SK-N-SH treated with all-trans-retinoic acid at 6 μM for 48 hours (cell line): ENCODE data around the gene SNX9.

ENCODE experiments used
- BACH2 ChIP-seq: fragments of 250-450 bp; sonication (Bioruptor Pico); IDR thresholded peaks from 2 replicates; pipeline ENCODE4 v1.9.0; 2021; ENCODE audit warnings: mild to moderate bottlenecking, borderline replicate concordance
- CSDC2 ChIP-seq: fragments of 250-450 bp; sonication (Bioruptor Pico); IDR thresholded peaks from 2 replicates; pipeline ENCODE4 v1.5.0; 2020; ENCODE audit warnings: mild to moderate bottlenecking, moderate library complexity
- PATZ1 ChIP-seq: fragments of 250-450 bp; sonication (Bioruptor Pico); IDR thresholded peaks from 2 replicates; pipeline ENCODE4 v1.8.0; 2020; ENCODE audit warnings: mild to moderate bottlenecking, moderate library complexity, borderline replicate concordance
- TCF4 ChIP-seq: fragments of 250-450 bp; sonication (Bioruptor Pico); IDR thresholded peaks from 2 replicates; pipeline ENCODE4 v1.8.0; 2021; ENCODE audit warnings: mild to moderate bottlenecking, moderate library complexity, borderline replicate concordance
- ZNF8 ChIP-seq: fragments of 450-650 bp; formaldehyde crosslinking; IDR thresholded peaks from 2 replicates; pipeline ENCODE4 v1.5.0; 2020; ENCODE audit warnings: mild to moderate bottlenecking, moderate library complexity

- TF ChIP-seq BACH2 (CRISPR knock-in tag) (no peak), ZNF8 (CRISPR knock-in tag) (no peak), PATZ1 (no peak), CSDC2 (no peak), TCF4 (CRISPR knock-in tag) (no peak)
Observed at GRCh38 chr6:157954150-157955117, 131.4 kb downstream of the SNX9 start.
